ENCODE results near the gene HGD.

Gene HGD

DNA sequence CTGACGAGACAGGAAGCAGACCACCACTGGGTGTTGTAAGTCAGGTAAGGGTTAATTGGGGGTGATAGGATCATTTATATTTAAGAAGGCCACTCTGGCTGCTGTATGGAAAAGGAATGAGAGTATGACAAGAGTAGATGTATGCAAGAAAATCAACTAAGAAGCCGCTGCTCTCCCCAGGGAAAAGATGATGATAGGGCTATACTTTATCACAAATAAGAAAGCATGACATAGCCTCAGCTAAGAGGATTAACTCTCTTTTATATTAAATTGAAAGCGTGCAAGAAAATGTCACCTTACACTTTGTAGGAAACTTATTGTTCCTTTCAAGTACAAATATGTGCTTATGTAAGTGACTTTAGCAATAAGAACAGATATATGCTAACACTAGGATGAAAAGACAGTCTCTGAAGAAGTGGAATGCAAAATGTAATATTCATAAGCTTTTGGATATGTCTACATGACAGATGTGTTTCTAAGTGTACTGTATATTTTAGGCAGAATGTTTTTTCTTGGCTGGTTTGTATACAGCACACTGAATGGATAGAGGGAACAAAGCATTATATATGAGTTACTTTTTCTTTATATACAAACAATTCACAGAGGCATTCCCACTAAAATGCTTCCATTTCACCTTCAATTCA is 94.6 kb downstream of the HGD start:
- no peak for DNase-seq (ENCODE audit: low read depth)

Data from T follicular helper cell (primary cell).